GM10266 (cell line): ENCODE data around the gene FBXW10.
"Not testable (repeated sequence)": the region's sequence is repeated elsewhere in the genome, so short reads cannot be mapped to it uniquely, and the experiment has no call there.

Experiments
- DNase-seq: peaks from one replicate; pipeline ENCODE4 v3.0.0; 2012; ENCODE audit errors: extremely low spot score
- TF ChIP-seq, protein P1 (sequence below): IDR thresholded peaks from 2 replicates; pipeline ENCODE4 v1.5.1; 2012; ENCODE audit warnings: mild to moderate bottlenecking, low read depth; ENCODE audit not compliant: control insufficient read depth, insufficient read depth; ENCODE audit errors: missing control alignments

FBXW10 gene

DNA sequence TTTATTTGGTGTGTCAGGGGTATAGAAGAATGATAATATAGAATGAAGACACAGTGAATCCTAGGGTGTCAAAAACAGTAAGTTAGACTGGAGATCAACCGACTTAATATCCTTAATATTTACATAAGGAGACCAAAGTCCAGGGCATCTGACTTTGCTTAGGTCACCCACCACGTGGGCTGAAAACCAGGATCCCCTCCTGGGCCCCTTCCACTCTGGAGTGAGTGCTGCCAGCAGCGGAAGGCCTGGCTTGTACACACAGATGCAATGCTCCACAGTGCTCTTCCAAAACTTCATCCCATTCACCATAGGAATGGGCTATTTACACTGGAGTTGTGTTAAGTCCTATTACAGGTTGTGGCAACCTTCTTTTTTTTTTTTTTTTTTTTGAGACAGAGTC, 2.7 kb downstream of the FBXW10 start:
- not testable (repeated sequence) for DNase-seq

DNA sequence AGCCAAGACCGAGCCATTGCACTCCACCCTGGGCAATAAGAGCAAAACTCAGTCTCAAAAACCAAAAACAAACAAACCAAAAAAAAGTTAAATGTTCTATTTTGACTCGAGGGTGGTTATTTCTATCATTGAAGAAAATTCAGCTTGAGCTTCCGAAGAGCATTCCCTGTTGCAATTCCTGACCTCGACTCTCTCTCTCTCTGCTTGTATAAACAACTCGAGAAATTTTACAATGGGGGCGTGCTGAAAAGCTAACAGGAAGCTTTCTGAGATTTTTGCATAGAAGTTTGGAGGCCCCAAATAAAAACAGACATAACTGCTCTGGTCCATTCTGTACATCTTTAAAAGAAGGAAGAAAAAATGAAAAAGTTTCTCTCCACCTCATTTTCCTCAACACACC, 3.6 kb downstream of the FBXW10 start:
- not testable (repeated sequence) for DNase-seq

DNA sequence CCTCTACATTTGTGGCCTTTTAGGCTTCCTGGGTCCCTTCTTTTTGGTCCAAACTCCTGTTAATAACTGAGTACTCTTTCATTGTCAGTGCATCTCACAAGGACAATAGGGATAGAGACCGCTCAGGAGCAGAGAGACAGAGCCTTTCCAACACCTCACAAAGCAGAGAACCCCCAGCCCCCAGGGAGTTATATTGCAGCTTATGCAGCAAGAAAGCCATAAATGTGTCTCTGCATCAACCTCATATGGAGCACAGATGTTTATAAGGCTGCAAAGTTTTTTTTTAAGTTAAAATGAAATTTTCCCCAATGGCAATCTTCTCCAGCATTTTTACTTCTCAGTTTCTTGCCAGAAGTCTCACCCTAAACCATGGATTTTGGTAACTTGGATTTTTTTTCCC, 6.4 kb downstream of the FBXW10 start:
- not testable (repeated sequence) for DNase-seq

DNA sequence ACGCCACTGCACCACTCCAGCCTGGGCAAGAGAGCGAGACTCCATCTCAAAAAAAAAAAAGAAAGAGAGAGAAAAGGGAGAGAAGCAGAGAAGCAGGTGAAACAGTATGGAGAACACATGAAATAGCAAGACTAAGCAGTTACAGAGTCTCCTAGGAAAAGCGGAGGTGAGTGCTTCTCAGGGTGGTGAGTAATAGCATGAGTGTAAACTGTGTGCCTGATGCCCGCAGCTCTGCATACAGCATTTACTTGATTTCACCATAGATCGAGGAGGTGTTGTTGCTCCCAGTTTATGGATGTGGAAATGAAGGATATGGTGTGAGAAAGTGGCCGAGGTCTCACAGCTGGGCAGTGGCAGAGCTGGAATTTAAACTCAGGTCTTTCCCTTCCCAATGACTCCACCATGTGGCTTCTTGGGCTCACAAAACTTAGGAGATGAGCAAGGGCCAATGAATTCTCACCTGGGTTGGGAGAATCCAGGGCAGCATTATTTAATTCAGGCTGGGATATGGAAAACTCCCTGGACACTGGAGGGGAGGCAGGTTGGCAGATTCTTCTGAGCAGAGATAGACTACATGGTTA, 10.1 kb downstream of the FBXW10 start:
- DNase-seq: not testable (repeated sequence)

DNA sequence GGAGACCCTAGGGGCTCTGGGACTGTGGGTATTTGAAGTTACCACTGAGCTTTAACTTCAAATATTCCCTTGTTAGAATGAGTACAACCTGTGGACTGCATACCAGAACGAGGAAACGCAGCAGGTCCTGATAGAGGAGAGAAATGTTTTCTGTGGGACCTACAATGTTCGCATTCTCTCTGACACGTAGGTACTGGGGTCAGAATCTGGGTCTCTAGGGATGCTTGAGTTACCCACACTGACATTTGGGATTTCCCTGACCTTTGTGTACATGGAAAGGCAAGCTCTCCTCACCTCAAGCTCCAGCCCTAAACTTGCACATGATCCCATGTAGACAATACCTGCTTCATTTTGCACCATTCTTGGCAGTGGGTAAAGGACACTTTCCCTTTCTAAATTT, 12.1 kb downstream of the FBXW10 start:
- not testable (repeated sequence) for DNase-seq

DNA sequence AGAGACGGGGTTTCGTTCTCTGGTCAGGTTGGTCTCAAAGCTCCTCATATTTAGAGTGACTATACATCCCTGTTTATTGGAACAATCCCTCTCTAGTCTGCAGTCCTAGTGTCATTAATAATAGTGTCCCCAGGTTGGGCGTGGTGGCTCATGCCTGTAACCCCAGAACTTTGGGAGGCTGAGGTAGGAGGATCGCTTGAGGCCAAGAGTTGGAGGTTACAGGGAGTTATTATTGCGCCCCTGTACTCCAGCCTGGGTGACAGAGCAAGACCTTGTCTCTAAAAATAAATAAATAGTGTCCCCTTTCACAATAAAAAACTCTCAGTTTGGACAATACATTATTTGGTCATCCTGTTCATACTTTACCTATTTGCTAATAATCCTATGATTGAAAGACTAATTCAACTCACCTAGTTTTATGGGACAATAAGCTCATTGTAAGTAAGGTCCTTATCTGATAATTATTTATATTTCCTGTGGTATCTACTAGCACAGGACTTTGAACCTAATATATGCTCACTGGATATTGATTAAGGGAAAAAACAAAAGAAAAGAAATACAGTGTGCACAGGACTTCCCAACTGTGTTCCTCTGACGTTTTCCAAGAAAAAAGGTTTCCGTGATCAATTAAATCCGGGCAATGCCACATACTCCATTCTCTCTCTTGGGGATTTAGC, 13.7 kb downstream of the FBXW10 start:
- not testable (repeated sequence) for DNase-seq

DNA sequence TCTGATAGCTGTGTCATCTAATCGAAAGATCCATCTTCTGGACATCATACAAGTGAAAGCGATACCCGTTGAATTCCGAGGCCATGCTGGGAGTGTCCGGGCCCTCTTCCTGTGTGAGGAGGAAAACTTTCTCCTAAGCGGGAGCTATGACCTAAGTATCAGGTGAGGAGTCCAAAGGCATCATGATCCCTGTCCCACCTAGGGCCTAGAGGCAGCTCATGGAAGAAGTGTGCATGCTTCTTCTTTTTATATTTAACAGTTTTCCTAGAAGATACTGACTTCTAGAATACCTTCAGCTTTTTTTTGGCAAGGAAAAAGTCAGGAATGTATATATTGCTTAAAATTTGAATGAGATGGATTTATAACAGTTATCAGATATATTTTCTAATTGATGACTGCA, 14.5 kb downstream of the FBXW10 start:
- not testable (repeated sequence) for DNase-seq

DNA sequence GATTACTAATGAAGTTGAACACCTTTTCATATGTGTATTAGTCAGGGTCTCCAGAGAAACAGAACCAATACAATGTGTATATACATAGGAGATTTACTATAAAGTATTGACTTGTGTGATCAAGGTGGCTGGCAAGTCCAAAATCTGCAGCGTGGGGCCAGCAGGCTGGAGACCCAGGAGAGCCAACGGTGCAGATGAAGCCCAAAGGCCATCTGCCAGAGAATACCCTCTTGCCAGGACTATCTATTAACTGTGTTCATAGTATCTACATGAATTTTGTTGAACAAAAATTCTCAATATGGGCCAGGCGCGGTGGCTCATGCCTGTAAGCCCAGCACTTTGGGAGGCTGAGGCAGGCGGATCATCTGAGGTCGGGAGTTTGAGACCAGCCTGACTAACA, 16.4 kb downstream of the FBXW10 start:
- DNase-seq: not testable (repeated sequence)

DNA sequence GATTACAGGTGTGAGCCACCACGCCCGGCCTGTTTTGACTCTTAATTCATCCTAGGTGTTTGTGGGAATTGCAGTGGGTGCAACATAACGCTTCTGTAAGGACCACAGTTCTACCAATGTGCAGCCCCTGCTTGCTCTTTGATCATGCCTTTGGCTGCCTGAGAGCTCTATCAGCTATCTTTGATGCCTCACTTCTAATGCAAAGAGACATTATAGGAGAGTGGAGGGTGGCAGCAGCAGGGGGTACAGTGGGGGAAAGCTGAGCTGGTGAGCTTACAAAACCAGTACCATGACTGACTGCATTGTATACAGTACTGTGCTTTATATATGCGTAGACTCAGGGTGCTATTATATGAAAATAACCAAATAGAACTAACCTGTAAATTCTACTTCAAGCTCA, 26.7 kb downstream of the FBXW10 start:
- not testable (repeated sequence) for DNase-seq

DNA sequence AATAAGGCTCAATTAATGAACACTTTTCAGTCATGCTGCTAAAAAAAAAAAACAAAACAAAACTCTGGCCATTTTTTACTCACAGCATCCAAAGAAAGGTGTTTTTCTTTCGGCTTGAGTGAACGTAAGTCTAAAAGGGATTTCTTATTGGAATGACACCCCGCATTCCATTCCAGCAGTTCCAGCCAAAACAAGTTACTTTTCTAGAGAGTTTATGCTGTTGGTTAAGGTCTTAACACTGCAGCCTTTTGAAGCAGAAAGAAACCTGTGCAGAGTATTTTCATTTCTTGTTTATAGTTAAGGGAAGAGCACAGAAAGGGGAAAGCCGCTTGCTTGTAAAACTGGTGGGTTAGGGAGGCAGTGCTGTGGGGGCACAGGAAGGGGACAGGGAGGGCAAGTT, 27.2 kb downstream of the FBXW10 start:
- not testable (repeated sequence) for DNase-seq

DNA sequence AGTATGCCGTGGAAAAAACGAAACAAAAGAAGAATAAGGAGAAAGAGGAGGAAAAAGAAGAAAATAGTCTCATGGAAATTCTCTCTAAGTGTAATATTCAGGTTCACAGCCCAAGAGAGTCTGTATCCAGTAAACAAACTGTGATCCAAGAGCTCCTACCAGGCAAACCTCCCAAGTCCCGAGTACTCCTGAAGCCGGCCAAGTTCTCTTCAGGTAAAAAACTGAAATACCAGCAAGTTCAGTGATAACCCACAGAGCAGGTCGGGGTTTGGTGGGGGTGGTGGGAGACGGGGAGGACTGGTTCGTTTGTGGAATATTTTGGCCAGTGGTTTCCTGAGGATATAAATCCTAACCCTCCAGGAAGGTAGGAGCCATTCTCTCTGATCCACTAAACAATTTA, 28.6 kb downstream of the FBXW10 start:
- TF ChIP-seq, protein P1, sequence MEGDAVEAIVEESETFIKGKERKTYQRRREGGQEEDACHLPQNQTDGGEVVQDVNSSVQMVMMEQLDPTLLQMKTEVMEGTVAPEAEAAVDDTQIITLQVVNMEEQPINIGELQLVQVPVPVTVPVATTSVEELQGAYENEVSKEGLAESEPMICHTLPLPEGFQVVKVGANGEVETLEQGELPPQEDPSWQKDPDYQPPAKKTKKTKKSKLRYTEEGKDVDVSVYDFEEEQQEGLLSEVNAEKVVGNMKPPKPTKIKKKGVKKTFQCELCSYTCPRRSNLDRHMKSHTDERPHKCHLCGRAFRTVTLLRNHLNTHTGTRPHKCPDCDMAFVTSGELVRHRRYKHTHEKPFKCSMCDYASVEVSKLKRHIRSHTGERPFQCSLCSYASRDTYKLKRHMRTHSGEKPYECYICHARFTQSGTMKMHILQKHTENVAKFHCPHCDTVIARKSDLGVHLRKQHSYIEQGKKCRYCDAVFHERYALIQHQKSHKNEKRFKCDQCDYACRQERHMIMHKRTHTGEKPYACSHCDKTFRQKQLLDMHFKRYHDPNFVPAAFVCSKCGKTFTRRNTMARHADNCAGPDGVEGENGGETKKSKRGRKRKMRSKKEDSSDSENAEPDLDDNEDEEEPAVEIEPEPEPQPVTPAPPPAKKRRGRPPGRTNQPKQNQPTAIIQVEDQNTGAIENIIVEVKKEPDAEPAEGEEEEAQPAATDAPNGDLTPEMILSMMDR: no peak

DNA sequence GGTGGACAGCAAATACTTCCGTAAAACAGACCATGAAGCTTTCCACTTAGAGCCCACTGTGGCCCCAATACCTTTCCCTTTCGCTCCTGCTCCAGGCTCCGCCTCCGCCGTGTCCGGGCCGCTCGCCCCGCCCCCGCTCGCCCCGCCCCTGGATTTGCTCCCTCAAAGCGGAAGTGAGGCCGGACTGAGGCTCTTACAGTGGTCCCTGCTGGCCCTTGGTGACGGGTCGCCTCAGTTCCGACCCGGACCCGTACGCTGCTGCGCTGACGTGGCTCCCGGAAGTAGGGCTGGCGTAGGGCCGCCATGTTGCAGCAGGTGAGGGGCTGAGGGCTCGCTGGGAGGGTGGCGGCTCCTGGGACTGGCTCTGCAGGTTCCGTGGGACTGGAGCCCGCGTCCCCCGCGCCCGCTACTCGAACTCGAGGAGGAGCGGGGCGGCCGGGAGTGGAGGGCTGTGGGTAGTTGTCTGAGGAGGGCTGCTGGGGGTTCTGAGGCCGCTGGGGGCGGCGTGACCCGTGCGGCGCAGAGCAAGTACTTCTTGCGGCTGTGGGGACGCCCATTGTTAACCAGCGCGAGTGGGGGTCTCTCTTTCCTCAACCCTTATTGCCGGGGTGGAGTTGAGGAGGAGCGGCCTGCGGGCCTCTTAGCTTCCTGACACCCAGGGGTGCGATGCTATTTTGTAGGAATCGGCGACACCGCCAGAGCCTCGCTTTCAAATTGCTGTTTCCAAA, 37.3 kb downstream of the FBXW10 start, which contains the start of gene TVP23B:
TSS of gene TVP23B (plus strand) at position 193 of the 728 bp plus-strand sequence. CDS start at position 304, 111 bp downstream.
- DNase-seq: peak; percentile 73

More for the DNA sequence above, 28.6 kb downstream of the FBXW10 start:
- no peak for DNase-seq

DNA sequence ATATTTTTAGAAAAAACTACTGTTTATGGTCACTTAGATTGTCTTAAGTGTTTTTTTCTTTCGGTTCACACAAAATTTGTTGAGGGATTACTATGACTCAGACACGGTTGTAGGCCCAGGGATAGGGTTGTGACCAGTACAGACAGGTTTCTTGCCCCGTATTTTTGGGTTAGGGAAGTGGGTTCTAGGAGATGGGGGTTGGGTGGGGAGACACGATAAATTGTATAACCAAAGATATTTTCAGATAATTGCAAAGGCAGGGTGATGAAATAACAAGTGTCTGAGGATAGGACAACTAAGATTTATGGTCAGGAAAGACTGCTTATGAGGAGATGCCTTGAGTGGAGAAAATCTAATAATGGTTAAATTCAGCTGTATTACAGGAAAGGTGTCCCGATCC, 38.0 kb downstream of the FBXW10 start:
- not testable (repeated sequence) for DNase-seq

DNA sequence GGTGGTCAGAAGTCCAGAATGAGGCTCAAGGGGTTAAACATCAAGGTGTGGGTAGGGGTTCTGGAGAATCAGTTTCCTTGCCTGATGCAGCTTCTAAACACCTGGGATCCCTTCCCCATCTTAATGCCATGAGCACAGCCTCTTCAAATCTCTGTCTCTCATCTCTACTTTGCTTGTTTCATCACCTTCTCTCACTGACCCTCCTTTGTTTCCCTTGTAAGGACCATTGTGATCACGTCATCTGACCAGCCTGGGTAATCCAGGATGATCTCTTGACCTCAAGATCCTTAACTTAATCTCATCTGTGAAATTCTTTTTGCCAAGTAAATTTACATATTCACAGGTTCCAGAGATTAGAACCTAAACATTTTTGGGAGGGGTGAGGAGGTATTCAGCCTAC, 42.1 kb downstream of the FBXW10 start:
- DNase-seq: not testable (repeated sequence)

DNA sequence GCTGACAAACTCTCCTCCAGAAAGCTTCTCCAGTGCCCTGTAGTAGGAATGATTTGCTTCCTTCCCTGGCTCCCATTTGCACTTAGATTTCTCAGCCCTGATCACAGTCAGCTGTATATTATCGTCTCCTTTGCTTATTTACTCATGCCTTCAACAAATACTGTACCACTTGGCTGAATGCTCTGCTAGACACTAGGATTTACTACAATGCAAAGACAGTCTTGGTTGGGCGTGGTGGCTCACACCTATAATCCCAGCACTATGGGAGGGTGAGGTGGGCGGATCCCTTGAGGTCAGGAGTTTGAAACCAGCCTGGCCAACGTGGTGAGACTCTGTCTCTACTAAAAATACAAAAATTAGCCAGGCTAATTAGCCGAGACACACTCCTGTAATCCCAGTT, 43.0 kb downstream of the FBXW10 start:
- not testable (repeated sequence) for DNase-seq

DNA sequence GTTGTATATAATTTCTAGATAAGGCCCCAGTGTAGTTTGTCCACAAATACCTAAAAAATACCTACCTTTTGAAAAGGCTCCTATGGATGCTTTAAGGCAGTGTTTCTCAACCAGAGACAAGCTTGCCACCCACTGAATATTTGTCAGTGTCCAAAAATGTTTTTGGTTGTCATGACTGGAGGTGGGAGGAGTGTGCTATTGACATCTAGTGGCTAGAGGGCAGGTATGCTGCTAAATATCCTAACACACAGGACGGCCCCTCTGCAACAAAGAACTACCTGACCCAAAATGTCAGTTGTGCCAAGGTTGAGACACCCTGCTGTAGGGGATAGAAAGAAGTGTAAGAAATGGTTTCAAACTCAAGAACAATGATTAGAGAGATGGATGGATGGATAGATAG, 47.5 kb downstream of the FBXW10 start:
- DNase-seq: not testable (repeated sequence)

DNA sequence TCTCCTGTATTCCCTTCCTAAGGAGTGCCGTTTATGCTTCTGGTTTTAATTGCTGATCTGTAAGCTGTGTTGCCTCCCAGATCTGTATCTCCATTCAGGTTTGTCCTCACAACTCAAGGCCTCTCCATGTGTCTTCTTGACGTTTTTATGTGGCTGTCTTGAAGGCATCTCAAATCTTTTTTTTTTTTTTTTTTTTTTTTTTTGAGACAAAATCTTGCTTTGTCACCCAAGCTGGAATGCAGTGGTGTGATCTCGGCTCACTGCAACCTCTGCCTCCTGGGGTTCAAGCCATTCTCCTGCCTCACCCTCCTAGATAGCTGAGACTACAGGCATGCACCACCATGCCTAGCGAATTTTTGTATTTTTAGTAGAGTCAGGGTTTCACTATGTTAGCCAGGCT, 51.0 kb downstream of the FBXW10 start:
- not testable (repeated sequence) for DNase-seq

DNA sequence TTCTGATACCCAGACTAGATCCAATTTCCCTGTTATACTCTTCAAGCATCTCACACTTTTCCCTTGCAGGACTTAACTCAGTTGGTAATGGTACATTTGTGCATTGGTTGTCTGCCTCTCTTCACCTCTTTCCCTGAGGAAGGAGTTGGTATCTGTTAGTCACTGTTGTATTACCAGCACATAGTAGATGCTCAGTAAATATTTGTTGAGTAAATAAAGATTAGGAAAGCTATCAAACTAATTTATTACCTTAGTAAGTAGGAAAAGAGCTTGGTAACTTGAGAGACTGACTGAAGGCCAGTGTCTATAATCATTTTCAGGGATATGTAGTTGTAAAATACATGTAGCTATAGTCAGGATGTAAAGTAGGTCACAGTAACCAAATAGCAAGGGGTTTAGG, 53.0 kb downstream of the FBXW10 start:
- DNase-seq: not testable (repeated sequence)

DNA sequence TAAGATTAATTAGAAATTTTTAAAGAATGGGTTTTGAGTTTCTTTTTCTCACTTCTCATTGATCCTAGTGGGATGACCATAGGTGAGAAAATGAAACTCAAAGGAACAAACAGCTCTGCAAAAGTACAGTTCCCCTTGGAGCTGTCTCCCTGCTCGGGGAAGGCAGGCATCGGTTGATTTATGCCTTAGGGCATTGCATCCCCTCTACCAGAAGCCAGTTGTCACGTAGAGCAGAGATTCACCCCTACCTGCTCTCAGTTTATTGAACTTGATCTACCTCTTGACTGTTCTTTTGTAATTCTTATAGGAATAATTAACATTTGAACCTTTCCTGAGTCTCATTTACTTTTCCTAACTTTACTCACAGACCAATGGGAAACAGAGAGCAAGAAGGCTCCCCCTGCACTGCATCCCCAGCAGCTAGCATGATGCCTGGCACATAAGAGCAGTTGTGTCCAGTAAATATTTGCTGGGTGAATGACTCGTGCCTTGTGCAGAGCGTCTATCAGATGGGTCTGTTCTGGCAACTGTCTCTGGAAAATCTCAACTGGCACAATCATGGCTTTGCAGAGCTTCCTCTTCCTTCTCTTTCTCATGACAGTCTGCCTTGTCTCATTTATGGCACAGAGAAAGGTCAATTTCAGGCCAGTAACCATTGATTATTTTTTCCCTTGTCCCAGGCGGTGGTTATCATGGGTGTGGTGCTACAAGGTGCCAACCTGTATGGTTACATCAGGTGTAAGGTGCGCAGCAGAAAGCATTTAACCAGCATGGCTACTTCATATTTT, 59.8 kb downstream of the FBXW10 start:
- DNase-seq: not testable (repeated sequence)

DNA sequence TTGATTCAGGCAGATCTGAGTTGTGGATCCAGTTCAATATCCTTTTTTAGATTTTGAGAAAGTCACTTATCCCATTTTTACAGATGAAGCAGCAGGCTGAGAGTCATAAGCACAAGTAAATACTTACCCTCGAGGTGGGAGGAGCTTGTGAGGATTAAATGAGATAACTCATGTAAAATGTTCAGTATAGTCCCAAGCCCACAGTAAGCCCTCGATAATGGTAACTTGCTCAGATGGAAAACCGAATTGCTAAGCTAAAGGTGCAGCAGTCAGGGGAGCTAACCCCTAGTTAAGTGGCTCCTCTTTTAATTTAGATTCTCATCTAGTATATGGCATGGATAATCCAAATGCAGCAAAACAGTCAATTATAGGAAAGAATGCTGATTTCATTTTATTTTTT, 72.1 kb downstream of the FBXW10 start:
- DNase-seq: not testable (repeated sequence)
